ENCODE measurements around the gene POLR3H.

Gene POLR3H

GRCh38 chr22:41480397-41480735 is 63.9 kb downstream of the POLR3H start:
- no peak for DNase-seq

GRCh38 chr22:41479671-41480396 is 64.4 kb downstream of the POLR3H start:
- no peak for DNase-seq

DNA sequence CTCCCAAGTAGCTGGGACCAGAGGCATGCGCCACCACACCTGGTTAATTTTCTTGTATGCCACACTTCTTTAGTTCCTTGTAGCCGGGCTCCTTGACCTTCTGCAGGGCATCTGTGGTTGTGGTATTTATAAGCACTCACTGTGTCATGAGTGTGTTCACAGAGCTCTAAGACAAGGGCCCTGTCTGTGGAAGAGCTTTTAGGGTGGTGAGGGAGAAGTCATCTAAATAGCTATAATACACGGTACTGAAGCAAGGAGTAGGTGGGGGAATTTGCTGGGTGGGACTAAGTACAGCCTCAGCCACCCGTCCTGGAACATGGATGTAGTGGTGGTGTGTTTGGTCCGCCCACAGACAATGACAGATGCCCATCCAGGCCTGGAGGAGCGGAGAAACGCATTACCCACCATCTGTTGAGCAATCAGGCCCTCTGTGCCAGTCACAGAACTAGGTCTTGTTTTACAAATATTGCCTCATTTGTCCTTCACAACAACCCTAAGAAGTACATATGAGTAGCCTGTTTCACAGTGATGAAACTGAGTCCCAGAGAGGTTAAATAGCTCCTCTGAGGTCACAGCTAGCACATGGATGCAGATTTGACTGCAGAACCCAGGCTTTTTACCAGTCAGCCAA is 65.3 kb downstream of the POLR3H start:
- no peak for DNase-seq

DNA sequence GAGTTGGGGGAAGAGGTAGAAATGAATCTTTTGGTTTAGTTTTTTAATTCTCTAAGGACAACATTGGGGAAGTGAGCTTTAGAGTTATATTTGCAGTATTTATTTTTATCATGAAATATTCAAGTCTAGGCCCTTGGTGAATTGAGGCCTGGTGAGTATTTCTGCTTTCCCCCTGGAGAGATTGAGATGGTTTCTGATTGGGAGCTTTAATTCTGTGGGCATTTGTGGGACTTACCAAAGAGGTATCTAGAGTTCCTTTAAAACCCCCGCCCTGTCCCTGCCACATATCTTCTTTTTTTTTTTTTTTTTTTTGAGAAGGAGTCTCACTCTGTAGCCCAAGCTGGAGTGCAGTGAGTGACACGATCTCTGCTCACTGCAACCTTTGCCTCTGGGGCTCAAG is 65.8 kb downstream of the POLR3H start:
- DNase-seq, result no peak

Data from 8988T (cell line).